Measurements from ENCODE around the gene C1orf35.

C1orf35 gene

GRCh38 chr1:228064296-228064695 lies 38.8 kb downstream of the C1orf35 start:
- no peak for DNase-seq

- DNase-seq, result no peak
Measured at GRCh38 chr1:228063251-228064191, 39.6 kb downstream of the C1orf35 start.

- no peak for DNase-seq
Measured at GRCh38 chr1:228062812-228063211, 40.3 kb downstream of the C1orf35 start.

GRCh38 chr1:228062085-228062791 lies 40.9 kb downstream of the C1orf35 start:
- DNase-seq, result no peak

GRCh38 chr1:228061411-228062084 lies 41.6 kb downstream of the C1orf35 start:
- DNase-seq, result no peak

- DNase-seq, result no peak
Measured at GRCh38 chr1:228060458-228061190, 42.5 kb downstream of the C1orf35 start.

GRCh38 chr1:228059634-228060457 lies 43.3 kb downstream of the C1orf35 start:
- DNase-seq, result no peak

GRCh38 chr1:228058949-228059633 lies 44.0 kb downstream of the C1orf35 start:
- DNase-seq, result no peak

- no peak for DNase-seq
Measured at GRCh38 chr1:228058172-228058948, 44.8 kb downstream of the C1orf35 start.
